ENCODE results near the gene ESPL1.

DNA sequence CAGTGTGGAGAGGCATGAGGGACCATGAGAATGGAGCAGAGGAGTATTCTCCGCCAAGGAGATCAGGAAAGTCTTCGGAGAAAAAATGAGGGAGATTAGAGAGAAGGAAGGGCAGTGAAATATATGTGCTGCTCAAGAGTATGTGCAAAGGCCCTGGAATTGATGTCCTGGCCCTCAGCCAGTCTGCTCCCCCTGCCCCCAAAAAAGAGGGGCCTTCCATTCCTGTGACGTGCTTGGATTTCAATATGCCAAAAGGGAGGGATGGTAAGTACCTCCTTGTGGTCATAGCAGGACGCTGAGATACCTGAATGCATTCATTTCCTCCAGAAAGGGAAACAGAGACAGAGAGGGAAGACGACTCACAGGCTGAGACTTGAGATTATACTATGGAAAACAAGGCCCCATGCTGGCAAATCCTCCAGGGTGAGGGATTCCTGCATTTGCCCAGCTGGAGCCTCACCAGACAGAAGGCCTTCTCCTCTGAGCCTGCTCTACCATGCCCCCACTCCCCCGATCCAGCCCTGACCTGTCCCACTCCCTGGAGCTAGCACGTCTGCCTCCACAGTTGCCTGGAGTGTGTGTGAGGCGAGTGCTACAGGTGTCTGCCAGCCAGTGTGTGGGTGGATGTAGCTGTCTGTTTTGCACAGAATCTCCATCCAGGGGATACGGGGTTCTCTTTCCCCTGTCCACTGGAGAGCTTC, 32.2 kb upstream of the ESPL1 start:
- TF ChIP-seq, protein P1, sequence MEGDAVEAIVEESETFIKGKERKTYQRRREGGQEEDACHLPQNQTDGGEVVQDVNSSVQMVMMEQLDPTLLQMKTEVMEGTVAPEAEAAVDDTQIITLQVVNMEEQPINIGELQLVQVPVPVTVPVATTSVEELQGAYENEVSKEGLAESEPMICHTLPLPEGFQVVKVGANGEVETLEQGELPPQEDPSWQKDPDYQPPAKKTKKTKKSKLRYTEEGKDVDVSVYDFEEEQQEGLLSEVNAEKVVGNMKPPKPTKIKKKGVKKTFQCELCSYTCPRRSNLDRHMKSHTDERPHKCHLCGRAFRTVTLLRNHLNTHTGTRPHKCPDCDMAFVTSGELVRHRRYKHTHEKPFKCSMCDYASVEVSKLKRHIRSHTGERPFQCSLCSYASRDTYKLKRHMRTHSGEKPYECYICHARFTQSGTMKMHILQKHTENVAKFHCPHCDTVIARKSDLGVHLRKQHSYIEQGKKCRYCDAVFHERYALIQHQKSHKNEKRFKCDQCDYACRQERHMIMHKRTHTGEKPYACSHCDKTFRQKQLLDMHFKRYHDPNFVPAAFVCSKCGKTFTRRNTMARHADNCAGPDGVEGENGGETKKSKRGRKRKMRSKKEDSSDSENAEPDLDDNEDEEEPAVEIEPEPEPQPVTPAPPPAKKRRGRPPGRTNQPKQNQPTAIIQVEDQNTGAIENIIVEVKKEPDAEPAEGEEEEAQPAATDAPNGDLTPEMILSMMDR (optimal IDR thresholded peaks at IDR 0.05 in 1 of 3, IDR thresholded peaks at IDR 0.05 in 1 of 3, conservative IDR thresholded peaks at IDR 0.05 in 1 of 3; ENCODE audit: extremely low read depth in 1 of 3, insufficient read depth in 2 of 3, low read length in 3 of 3): no peak
- no peak for TF ChIP-seq EZH2 (IDR thresholded peaks at IDR 0.05; ENCODE audit: low read length)
